ENCODE results near the gene CACNA1D. TPM values are rescaled to one million over a fixed set of nuclear protein-coding genes. Genes with fewer than 3 reads are reported as not detected.
"Not testable (repeated sequence)": the region's sequence is repeated elsewhere in the genome, so short reads cannot be mapped to it uniquely, and the experiment has no call there.

CACNA1D gene
- total RNA-seq, 1 experiment from 2014 or later, result not detected

DNA sequence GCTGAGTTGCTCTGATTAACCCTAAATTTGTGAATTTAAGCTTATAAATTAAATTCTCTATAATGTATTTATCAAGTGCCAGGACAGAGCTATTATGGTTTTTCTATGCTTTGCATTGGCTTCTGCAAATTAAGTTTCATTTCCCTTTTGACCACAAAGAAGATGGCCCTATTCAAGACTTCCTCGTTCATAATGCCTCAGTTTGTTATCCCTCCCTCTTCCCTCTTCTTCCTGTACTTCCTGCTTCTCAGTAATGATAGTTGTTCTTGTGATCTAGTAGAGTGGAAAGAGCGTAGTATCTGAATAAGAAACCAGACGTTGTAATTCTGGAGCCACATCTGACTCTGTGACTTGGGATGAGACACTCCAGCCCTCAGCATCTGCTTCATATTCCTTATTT lies 118.7 kb downstream of the CACNA1D start:
- DNase-seq (ENCODE audit: low read depth), result no peak

- no peak for DNase-seq (ENCODE audit: low read depth)
These were observed 119.9 kb downstream of the CACNA1D start for GRCh38 chr3:53614307-53614706.

GRCh38 chr3:53616321-53616720 lies 121.9 kb downstream of the CACNA1D start:
- no peak for DNase-seq (ENCODE audit: low read depth)

DNA sequence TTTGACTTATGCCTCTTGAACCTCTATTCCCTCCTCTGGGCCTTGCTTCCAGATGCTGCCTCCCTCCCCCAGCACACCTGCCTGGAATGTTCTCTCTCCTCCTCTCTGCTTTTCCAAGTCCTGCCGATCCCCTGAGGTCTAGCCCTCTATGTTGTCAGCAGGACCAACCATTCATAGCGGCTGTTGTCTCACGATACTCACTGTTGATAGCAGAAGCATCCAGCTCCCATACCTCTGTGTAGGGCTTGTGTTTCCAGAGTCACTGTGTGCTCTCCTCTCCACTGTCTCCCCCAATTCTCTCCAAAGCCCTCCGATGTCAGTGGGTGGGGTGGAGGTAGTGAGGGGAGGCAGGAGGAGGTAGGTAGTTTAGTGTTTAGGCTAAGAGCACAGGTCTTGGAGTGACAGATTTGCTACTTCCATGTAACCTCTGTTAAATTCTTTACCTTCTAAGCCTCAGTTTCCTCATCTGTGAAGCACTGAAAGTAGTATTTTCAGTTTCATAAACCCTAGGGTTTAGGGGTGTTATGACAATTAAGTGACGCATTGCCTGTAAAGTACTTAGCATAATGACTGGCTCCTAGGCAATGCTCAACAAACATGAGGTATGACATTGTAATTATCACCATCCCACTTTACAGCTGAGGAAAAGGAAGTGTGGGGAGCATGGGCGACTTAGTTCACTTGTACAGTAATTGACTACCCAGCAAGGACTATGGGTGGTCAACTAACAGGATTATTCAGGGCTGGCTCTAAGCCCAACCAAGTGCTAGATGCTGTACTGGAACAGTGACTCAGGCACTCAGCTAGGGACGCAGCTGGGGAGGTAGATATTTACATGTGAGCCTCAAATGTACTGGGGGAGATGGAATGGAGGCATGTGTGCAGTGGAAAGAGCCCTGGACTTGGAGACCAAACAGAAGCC lies 122.8 kb downstream of the CACNA1D start:
- no peak for DNase-seq (ENCODE audit: low read depth)

GRCh38 chr3:53617893-53618523 lies 123.6 kb downstream of the CACNA1D start:
- DNase-seq (ENCODE audit: low read depth), result no peak

DNA sequence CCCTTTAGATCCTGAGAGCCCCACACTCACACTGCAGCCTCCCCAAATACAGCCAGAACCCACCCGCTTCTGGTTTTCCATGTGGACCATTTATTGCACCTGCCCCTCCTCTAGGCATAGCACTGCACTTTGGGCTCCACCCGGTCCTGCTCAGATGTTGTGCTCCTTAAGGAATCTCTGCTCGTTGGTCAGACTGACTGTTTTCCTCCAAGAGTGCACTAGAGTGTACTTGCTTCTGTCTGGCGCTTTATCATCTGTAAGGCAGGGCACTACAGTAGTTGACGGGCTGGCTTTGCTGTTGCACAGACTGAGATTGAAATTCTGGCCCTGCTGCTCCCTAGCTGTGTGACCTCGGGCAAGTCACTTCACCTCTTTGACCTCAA lies 124.1 kb downstream of the CACNA1D start:
- no peak for DNase-seq (ENCODE audit: low read depth)

GRCh38 chr3:53618936-53619335 lies 124.5 kb downstream of the CACNA1D start:
- DNase-seq (ENCODE audit: low read depth), result no peak

DNA sequence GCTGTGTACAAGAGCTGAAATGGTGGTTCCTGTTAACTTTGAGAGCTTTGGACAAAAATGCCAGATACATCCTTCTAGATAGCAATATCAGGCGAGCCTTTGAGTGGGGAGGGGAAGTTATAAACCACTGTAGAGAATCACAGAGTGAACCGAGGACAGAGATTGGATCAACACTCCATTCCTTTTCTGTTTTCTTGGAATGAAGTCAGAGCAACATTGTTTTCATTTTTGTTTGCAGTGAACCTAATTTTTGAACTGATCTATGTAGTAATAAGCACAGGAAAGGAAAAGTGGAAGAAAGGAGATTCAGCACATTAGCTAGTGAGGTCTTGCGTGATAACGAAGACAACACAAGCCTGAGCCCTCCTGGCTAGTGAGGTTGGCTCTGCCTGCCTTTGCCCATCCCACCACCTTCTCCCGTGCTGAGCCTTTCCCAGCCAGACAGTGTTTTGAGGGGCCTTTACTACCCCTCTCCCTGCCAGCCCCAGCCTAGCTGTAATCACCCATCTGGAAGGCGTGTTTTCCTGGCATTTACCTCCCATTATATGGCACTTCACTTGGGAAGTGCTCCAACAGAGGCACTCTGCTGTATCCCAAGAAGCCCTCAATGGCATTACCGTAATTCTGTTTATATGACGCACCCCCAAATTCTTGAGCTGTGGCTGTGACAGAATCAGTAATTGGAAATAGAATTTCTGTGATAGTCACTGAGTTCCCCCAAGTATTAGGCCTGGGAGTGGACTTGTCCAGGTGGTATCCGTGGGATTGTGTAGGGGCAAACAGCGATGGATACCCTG lies 129.8 kb downstream of the CACNA1D start:
- no peak for DNase-seq (ENCODE audit: low read depth)

- no peak for DNase-seq (ENCODE audit: low read depth)
These were observed 132.5 kb downstream of the CACNA1D start for GRCh38 chr3:53626876-53627275.

- DNase-seq (ENCODE audit: low read depth), result no peak
These were observed 134.4 kb downstream of the CACNA1D start for GRCh38 chr3:53628536-53629401.

DNA sequence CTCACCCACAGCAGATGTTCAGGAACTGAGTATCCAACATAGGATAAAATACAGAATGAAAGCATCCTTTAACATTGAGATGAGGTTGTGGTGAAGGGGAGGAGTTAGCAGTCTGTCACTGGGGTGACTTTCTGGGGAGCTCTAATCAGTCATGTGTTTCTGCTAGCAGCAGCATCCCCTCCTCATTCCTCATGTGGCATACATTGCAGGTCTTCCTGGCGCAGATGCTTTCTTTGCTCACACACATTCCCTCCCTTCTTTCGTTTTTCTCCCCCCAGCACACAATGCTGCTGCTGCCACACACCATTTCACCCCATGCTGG lies 135.0 kb downstream of the CACNA1D start:
- no peak for DNase-seq (ENCODE audit: low read depth)

GRCh38 chr3:53630547-53630946 lies 136.1 kb downstream of the CACNA1D start:
- DNase-seq (ENCODE audit: low read depth), result no peak

DNA sequence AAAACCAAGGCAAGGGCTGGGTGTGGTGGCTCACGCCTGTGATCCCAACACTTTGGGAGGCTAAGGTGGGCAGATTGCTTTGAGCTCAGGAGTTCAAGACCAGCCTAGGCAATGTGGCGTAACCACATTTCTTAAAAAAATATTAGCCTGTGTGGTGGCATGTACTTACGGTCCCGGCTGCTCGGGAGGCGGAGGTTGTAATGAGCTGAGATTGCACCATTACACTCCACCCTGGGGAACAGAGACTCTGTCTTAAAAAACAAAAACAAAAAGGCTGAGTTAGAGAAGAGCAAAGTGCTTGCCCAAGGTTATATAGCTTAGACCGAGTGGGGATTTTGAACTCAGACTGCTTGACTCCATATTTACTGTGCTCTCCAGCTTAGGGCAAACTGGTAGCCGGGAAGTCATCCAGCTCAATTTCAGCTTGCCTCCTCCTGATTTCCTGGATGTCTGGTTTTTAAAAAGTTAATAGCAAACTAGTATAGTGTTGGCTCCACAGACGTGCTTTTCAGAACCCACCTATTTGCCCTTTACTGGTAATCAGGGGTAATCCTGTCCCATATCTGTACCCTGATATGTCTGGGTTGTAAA lies 138.9 kb downstream of the CACNA1D start:
- no peak for DNase-seq (ENCODE audit: low read depth)

- no peak for DNase-seq (ENCODE audit: low read depth)
These were observed 140.6 kb downstream of the CACNA1D start for GRCh38 chr3:53635041-53635440.

GRCh38 chr3:53638806-53639205 lies 144.4 kb downstream of the CACNA1D start:
- DNase-seq (ENCODE audit: low read depth), result not testable (repeated sequence)

DNA sequence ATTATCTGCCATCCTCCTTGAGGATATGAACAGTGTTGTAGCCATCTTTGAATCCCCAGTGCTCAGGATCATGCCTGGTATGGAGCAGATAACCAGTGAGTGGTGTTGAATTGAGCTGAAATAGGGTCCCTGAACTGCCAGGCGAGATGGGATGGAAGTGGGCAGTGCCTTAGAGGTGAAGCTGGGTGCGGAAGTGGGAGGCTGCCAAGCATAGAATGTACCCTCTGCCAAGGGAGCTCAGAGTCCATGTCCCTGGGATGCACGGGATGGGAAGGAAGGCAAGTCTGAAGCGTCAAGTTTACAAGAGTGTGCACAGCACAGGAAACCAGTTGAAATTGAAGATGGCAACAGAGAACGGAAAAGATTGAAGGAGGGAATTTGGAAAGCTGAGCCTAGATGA lies 147.0 kb downstream of the CACNA1D start:
- DNase-seq (ENCODE audit: low read depth), result no peak

DNA sequence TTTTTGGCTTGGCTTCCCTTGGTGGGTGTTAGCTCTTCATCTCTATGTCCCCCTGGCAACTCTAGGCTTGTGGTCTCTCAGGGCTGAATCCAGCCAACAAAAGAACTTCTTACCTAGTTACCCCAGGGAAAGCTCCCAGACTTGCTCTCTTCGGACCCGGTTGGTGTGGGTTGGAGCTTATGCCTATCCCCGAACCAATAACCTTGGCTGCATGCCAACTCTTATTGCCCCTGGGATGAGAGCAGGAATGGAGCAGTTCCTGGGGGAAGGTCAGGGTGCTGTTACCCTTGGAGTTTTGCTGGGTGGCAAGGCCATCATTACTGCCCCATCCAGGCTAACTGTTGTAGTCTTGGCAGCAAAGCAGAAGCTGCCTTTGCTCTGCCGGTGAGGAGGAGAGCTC lies 147.8 kb downstream of the CACNA1D start:
- no peak for DNase-seq (ENCODE audit: low read depth)

DNA sequence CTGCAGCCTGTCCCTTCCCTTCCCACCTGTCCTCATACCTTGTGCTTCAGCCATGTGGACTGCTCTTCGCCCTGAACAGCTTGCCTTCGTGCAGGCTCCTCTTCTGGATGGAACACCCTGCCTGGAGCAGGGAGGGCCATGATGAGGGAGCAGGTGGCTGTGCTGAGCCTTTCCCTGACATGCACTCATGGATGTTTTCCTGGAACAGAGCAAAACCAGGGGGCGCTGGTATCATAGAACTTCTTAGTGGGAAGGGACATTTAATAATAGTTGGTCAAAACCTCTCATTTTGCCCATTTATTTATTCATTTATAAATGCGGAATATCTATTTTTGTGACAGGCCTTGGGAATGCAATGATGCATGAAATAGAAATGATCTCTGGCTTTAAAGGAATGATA lies 149.3 kb downstream of the CACNA1D start:
- no peak for DNase-seq (ENCODE audit: low read depth)

DNA sequence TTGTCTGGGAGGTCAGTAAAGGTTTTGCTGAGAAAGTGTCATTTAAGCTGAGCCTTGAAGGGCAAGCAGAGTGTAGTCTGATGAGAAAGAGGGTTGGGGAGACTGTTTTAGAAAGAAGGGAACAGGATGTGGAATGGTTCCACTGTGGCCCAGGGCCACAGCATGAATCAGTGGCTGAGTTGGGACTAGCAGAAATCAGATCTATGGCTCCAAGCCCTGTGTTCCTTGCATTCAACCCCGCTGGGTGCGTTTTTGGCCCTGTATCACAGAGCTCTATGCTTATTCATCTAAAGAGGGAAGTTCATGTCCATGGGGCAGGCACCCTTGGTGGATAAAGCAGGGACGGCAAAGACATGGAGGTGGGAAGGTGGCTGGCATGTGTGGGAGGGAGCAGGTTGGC lies 151.3 kb downstream of the CACNA1D start:
- no peak for DNase-seq (ENCODE audit: low read depth)

DNA sequence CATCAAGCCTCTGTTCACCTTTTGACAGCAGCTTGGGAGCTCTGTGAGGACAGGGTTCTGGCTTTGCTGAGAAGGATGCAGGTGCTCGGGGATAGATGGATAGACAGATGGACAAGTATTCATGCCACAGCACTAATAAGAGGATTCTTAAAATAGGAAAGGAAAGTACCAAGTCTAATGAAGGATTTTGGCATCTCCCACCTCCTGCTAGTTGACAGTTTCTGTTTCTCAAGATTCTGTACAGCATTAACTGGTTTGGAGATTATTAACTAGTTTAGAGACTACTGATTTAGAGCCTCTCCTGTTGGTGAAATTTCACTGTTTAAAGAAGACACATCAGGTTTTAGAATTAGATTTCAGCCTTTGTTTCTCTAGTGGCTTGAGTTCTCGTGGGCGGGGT lies 152.3 kb downstream of the CACNA1D start:
- no peak for DNase-seq (ENCODE audit: low read depth)

- no peak for DNase-seq (ENCODE audit: low read depth)
These were observed 155.4 kb downstream of the CACNA1D start for GRCh38 chr3:53649816-53650215.
